Pancreas (tissue), 10 donors: ENCODE measurements around the gene HTR6. TPM values are rescaled to one million over a fixed set of nuclear protein-coding genes. Genes with fewer than 3 reads are reported as not detected.
"Not testable (repeated sequence)": the region's sequence is repeated elsewhere in the genome, so short reads cannot be mapped to it uniquely, and the experiment has no call there.

Experiments
- ATAC-seq, 4 donors: fragments of 200-7000 bp; cut with Tn5 transposase; one replicate each; pipeline versions ENCODE4 v1.8.0 to v1.9.1; 2020; ENCODE audit warnings: mild to moderate bottlenecking in 4 of 4, moderate library complexity in 4 of 4
- DNase-seq, 6 donors: peaks; one replicate each; pipeline ENCODE4 v3.0.0-alpha.2; 2020
- FAIRE-seq: peaks from 2 replicates; lab custom pipeline; 2012; peaks lifted over from hg19 to GRCh38; lab: Jason Lieb, UNC
- H3K27ac ChIP-seq, 4 donors: fragments of 200-600 bp; sonication (generic); 1 replicate in 3 of 4; 2 replicates in 1 of 4; pipeline versions ENCODE4 v1.5.0 to v1.8.0; 2020
- H3K27me3 ChIP-seq, 4 donors: fragments of 200-600 bp; one replicate each; pipeline ENCODE4 v1.8.0; 2021
- H3K36me3 ChIP-seq, 3 donors: fragments of 200-600 bp; sonication (generic) in 1 of 3; one replicate each; pipeline versions ENCODE4 v1.5.0 to v1.8.0; 2020 to 2021
- H3K4me1 ChIP-seq, 3 donors: fragments of 200-600 bp; one replicate each; pipeline ENCODE4 v1.8.0; 2021
- H3K4me3 ChIP-seq, 4 donors: fragments of 200-600 bp; sonication (generic) in 2 of 4; one replicate each; pipeline versions ENCODE4 v1.5.0 to v1.8.0; 2020 to 2021
- H3K9me3 ChIP-seq, 4 donors: fragments of 200-600 bp; one replicate each; pipeline ENCODE4 v1.8.0; 2021
- WGBS, 2 donors: extraction: QIAGEN DNeasy Blood & Tissue Kit; methylation state at CpG; one replicate each; pipeline ENCODE4 v1.1.7; 2013; 5-methylcytosine and 5-hydroxymethylcytosine counted together
- intact Hi-C, 3 donors: fragments of 100-400 bp; cut with DNase I; formaldehyde crosslinking; loops; one replicate each; pipeline versions ENCODE4 v1.11.1 to v1.14.2; 2022
- polyA plus RNA-seq, 2 donors: library from polyadenylated mRNA; stranded (reverse); fragments of 200-250 nt; gene quantifications; one replicate each; pipeline ENCODE4 v1.2.3, GENCODE V29; 2013
- total RNA-seq, 6 donors: library from RNA; stranded (reverse); fragmentation: NEBNext Ultra II Directional in 4 of 6; extraction: Animal tissue kit (Norgen Biotek cat#: 25700) in 4 of 6; gene quantifications; one replicate each; pipeline versions ENCODE4 v1.2.1 to v1.2.4, GENCODE V29; 2021 to 2023
- TF ChIP-seq, protein P1 (sequence below), 4 donors: fragments of 200-600 bp; sonication (generic) in 3 of 4; IDR thresholded peaks; one replicate each; pipeline versions ENCODE4 v1.5.0 to v1.8.0; 2021; ENCODE audit warnings: antibody characterized with exemption in 4 of 4
- donor health status: healthy with polysubstance abuse.
- donor health status: DM: no; HTN: no; CAD: no; lungs with moderate emphysema.
- donor health status: DM: no; HTN: no; CAD: no.
- donor health status: control.
- donor health status: control.
- donor health status: Bipolar disorder and iron deficiency.
- donor health status: DM: yes; HTN: yes; CAD: no.
- donor health status: DM: no; HTN: no; CAD: no.
- donor health status: DM: no; HTN: no; CAD: no.
- donor health status: DM: yes; HTN: yes; CAD: no.

The HTR6 gene
- total and polyA plus RNA-seq, 8 donors: not detected

DNA sequence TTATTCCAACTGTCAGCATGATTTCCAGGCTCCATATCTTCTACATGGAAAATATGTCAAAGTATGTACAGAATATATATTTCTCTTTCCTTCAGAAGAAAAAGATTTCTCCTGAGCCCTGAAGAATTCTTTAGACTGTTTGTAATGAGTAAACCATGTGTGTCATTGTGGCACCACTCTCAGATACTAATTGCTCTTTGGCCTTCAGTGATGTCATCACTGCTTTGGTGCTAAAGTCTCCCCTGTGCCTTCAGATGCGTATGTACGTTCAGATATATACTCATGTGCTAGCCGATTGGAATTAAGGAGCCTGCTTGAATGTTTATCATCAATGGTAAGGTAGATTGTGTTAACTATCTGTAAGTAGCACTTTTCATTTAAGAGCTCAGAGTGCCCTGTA, 41.2 kb upstream of the HTR6 start:
- DNase-seq (no peak), FAIRE-seq (no peak), ATAC-seq (no peak)
- no peak overlapping the region for H3K27ac ChIP-seq
- H3K36me3 ChIP-seq: peaks cover 0 to 26% (median 2%) of the 10 kb centered on the region in 3 donors
- intact Hi-C loops: no loop called here
- no peak overlapping the region for H3K4me3 ChIP-seq
- TF ChIP-seq, protein P1, sequence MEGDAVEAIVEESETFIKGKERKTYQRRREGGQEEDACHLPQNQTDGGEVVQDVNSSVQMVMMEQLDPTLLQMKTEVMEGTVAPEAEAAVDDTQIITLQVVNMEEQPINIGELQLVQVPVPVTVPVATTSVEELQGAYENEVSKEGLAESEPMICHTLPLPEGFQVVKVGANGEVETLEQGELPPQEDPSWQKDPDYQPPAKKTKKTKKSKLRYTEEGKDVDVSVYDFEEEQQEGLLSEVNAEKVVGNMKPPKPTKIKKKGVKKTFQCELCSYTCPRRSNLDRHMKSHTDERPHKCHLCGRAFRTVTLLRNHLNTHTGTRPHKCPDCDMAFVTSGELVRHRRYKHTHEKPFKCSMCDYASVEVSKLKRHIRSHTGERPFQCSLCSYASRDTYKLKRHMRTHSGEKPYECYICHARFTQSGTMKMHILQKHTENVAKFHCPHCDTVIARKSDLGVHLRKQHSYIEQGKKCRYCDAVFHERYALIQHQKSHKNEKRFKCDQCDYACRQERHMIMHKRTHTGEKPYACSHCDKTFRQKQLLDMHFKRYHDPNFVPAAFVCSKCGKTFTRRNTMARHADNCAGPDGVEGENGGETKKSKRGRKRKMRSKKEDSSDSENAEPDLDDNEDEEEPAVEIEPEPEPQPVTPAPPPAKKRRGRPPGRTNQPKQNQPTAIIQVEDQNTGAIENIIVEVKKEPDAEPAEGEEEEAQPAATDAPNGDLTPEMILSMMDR (IDR thresholded peaks at IDR 0.05): no peak
- WGBS, 2 donors: 82 to 83% methylated on average over 3 of the region's 3 CpGs
- H3K27me3 ChIP-seq: no peaks in the 10 kb centered on the region
- peaks cover 9 to 19% (median 15%) of the 10 kb centered on the region in 3 donors for H3K4me1 ChIP-seq
- no peaks in the 10 kb centered on the region for H3K9me3 ChIP-seq

DNA sequence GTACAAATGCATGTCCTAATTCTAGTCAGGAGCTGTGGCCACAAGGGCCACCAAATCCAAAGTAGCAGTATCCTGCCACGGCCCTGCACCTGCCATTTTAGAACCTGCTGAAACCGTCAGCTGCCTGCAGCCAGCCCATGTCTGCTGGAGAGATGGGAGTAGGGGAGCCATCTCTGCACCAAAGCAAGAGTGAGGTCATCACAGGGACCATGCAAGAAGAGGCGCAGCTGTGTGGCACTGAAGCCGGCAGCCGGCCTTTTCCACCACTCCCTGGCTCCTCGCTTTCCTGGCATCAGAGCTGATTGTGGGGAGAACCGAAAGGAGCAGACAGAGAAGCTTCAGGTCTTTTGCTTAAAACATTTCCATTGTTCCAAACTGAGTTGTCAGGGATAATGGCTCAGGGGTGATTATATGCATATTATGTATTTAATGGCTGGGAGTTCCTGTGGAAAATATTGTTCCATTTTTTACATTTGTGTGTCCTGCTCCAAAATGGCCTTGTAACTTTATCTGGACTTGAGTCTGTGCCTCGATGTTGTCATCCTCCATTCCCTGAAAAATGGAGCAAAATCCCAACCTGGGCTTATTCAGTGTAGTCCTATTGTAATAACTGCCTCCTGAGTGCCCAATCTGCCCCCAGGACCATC, 39.3 kb upstream of the HTR6 start:
- H3K4me3 ChIP-seq: no peak overlapping the region
- H3K27ac ChIP-seq: no peak overlapping the region
- H3K36me3 ChIP-seq: peaks cover 0 to 26% (median 2%) of the 10 kb centered on the region in 3 donors
- no peaks in the 10 kb centered on the region for H3K27me3 ChIP-seq
- ATAC-seq (no peak), FAIRE-seq (no peak), DNase-seq (no peak)
- intact Hi-C loops: no loop called here
- peaks cover 0 to 4% (median 2%) of the 10 kb centered on the region in 3 donors for H3K4me1 ChIP-seq
- 92 to 97% methylated on average over 8 of the region's 8 CpGs for WGBS, 2 donors
- TF ChIP-seq, protein P1 (IDR thresholded peaks at IDR 0.05): no peak
- no peaks in the 10 kb centered on the region for H3K9me3 ChIP-seq

DNA sequence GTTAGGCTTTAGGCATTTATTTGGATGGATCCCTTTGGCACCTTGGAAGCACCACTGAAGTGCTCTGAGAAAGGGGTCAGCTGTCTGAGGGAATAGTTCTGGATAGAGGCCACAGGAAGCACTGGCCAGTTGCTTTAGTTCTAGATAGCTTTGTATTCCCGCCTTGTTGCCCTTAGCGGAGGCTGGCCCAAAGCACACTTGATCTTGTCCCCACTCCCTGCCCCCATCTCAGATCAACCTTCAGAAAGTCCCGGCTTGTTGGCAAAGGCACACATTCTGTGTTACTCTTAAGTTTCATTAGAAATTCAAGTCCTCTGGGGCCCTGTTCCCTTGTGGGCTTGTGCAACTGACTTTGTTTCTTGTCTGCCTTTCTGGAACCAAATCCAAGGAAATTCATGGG, 35.8 kb upstream of the HTR6 start:
- no peak for DNase-seq
- no peak for ATAC-seq
- 86 to 90% methylated on average over 3 of the region's 3 CpGs for WGBS, 2 donors

DNA sequence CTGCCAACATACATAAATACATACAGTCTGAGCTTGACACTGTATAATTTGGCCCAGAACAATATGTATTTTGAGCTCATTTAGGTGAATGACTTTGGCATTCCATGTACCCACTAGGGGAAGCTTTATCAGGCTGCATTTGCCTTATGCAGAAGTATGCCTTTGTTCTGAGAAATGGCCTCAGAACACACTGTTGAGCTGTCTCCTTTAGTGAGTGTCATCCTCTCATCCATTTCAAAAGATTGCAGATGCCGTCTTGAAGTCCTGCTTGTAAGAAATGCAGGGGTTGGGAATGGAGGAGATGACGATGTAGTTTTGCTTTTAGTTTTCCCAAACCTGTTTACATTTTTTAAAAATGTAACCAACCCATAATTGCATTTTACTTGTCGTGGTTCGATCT, 35.3 kb upstream of the HTR6 start:
- WGBS, 2 donors: 90 to 95% methylated on average over 4 of the region's 4 CpGs

More for the DNA sequence above, 35.8 kb upstream of the HTR6 start:
- H3K4me1 ChIP-seq: no peaks in the 10 kb centered on the region
- intact Hi-C loops: no loop called here
- no peaks in the 10 kb centered on the region for H3K9me3 ChIP-seq
- H3K27me3 ChIP-seq: no peaks in the 10 kb centered on the region
- H3K36me3 ChIP-seq: peaks cover 0 to 22% (median under 1%) of the 10 kb centered on the region in 3 donors
- no peak for FAIRE-seq
- no peak overlapping the region for H3K27ac ChIP-seq
- no peak overlapping the region for H3K4me3 ChIP-seq
- TF ChIP-seq, protein P1 (IDR thresholded peaks at IDR 0.05): no peak

DNA sequence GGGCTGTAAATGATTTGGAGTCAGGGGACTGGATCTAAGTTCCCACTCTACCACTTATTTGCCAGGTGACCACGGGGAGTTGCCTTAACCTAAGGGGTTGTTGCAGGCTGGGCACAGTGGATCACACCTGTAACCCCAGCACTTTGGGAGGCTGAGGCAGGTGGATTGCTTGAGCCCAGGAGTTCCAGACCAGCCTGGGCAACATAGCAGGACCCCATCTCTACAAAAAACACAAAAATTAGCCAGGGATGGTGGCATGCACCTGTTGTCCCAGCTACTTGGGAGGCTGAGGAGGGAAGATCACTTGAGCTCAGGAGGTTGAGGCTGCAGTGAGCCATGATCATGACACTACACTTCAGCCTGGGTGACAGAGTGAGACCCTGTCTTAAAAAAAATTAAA, 34.5 kb upstream of the HTR6 start:
- FAIRE-seq, ATAC-seq, H3K4me1 ChIP-seq, H3K4me3 ChIP-seq, H3K27me3 ChIP-seq, intact Hi-C loops, H3K9me3 ChIP-seq, H3K27ac ChIP-seq, DNase-seq: not testable (repeated sequence)
- WGBS, 2 donors: 91 to 95% methylated on average over 1 of the region's 1 CpG
- H3K36me3 ChIP-seq: peaks cover 0 to 19% (median 0%) of the 10 kb centered on the region in 3 donors

More for the DNA sequence above, 35.3 kb upstream of the HTR6 start:
- H3K27me3 ChIP-seq: no peaks in the 10 kb centered on the region
- H3K9me3 ChIP-seq: no peaks in the 10 kb centered on the region
- no peak for FAIRE-seq
- intact Hi-C loops: no loop called here
- no peaks in the 10 kb centered on the region for H3K4me1 ChIP-seq
- TF ChIP-seq, protein P1 (IDR thresholded peaks at IDR 0.05): no peak
- H3K36me3 ChIP-seq: peaks cover 0 to 19% (median 0%) of the 10 kb centered on the region in 3 donors
- no peak overlapping the region for H3K4me3 ChIP-seq
- H3K27ac ChIP-seq: no peak overlapping the region
- no peak for ATAC-seq
- no peak for DNase-seq
